8988T (cell line): ENCODE measurements around the gene ATP13A1.

ENCODE experiments used
- DNase-seq: peaks from one replicate; pipeline ENCODE4 v3.0.0; 2011

The ATP13A1 gene

GRCh38 chr19:19662344-19662743, 1.1 kb downstream of the ATP13A1 start:
- DNase-seq: no peak

GRCh38 chr19:19661675-19662251, 1.7 kb downstream of the ATP13A1 start:
- no peak for DNase-seq

- no peak for DNase-seq
These were observed 2.3 kb downstream of the ATP13A1 start for GRCh38 chr19:19661141-19661674.

DNA sequence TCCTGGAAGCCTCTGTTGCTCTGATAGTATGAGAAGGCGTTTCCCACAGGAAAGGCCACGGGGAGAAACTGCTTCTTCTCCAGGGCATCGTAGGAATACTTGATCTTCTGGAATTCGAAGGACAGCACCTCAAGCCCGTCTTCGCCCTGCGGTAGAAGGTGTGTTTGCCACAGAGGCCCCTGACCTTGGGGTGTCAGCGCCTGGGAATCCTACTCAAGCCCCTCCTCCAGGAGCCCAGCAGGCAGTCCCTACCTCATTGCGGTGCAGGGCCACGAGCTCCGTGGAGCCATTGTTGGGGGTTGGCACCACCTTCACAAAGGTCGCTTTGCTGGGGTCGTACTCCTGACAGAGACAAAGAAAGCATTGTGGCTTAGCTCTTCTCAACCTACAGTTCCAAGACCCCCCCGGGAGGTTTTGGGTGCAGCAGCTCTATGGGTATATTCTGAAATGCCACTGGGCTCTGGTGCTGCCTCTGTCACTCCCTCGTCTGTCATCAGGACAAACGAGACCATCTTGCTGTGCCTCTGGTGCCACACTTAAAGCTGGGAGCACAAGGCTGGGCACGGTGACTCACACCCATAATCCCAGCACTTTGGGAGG, 3.7 kb downstream of the ATP13A1 start:
- peak; percentile 4 for DNase-seq

DNA sequence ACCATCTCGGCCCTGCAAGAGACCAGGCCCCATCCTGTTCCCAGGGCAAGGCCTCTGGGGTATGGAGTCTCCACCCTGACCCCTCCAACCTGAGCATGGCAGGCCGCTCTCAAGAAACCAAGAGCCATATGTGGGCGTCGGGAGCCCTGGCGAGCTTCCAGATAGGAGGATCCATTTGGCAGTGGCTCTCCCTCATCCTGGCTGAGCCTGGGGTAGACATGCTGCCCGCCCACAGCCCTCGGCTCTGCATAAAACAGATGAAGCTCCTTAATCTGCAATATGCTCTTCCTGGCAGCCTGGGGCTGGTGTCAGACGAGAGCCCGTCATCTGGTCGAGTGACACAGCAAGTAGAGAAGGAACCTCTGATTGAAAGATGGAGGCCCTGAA, 6.1 kb downstream of the ATP13A1 start:
- DNase-seq: peak; percentile 7

DNA sequence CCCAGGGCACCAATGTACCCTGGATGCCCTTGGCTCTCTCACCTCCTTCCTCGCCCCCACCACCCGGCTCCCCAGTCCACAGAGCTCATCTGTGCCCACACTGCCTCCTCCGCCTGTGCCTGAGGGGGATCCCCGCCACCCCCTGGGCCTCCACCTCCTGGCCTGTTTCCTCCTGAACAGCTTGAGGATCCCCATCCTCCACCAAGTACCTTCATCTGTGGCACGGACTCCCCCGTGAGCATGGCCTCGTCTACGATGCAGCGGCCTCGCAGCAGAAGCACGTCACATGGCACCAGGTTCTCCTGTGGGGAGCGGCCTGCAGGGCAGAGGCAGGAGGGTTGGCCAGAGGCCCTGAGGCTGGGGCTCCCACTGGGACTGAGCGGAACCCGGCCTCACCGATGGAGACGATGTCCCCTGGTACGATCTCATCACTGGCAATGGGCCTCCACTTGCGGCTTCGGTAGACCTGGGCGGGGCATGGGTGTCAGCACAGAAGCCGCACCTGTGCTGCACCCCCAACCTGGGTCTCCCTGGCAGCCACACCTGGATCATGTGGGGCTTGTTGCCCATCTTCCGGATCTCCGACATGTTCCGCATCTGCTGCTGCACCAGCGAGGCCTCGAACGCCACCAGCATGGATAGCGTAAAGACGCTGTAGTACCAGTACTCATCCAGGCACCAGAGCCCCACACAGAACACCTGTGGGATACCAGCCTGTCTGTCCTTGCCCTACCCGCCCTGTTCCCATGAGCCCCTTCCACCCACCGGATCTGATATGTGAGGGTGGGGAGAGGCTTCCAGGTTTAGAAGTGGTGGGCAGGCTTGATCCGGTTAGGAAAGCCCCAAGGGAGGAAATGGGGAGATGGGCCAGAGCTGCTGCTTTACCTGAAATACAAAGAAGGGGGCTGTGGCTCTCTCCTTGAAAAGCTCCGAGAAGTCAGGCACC, 6.8 kb downstream of the ATP13A1 start:
- peak; percentile 8 for DNase-seq

GRCh38 chr19:19655641-19656343, 7.7 kb downstream of the ATP13A1 start:
- peak; percentile 8 for DNase-seq

- peak; percentile 18 for DNase-seq
These were observed 8.4 kb downstream of the ATP13A1 start for GRCh38 chr19:19655051-19655594.

GRCh38 chr19:19654441-19654840, 9.0 kb downstream of the ATP13A1 start:
- no peak for DNase-seq

GRCh38 chr19:19653597-19654147, 9.8 kb downstream of the ATP13A1 start:
- DNase-seq: no peak

DNA sequence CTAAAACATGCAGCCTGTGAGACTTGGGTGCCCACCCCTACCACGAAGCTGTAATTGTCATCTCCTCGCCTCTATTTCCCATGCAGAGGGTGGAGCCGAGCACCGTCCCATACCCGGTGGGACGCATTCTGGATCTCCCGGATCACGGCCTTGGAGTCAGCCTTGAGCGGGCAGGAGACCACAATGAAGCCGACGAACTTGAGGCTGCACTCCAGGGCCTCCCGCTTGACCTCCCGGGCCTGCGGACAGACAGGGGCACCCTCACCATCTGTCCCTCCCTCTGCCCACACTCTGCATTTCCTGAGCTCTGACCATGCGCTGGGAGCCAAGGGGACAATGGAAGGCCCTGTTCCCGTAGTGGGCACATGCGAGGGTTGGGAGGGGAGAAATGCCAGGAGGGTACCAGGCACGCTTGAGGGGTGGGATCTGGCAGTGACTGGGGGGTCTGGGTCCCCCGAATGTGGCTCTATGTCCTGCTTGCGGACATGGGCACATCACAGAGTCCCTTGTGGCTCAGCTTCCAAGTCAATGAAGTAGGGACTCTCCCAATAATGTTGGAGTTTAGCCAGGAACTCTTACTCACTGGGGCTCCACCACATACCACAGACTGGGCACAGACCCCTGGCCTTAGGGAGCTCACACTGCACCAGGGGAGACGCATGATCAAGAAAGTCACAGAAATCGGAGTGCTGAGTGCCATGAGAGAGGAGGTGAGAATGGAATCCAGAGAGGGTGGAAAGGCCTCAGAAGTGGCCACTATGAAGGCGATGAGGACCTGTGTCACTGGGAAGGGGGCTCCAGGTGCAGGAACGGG, 10.8 kb downstream of the ATP13A1 start:
- peak; percentile 24 for DNase-seq

DNA sequence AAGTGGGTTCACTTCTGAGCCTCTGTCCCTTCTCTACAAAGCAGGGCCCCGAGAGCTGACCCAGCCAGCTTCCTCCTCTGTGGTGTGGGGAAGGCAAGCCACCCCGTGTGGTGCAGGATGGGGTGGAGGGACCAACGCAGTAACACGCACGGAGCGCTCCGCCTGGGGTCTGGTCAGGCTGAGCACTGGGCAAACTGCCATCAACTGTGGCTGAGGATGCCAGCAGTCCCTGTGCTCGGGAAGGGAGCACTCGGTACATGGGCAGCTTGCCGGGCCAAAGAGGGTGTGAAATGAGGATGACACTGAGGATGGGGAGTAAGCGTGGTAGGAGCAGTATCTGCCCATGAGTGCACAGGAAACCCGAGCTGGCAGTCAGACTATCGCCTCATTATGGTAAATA, 12.4 kb downstream of the ATP13A1 start:
- DNase-seq: peak; percentile 15

- DNase-seq: peak; percentile 17
These were observed 13.1 kb downstream of the ATP13A1 start for GRCh38 chr19:19650331-19650730.

GRCh38 chr19:19649580-19649995, 13.9 kb downstream of the ATP13A1 start:
- peak; percentile 18 for DNase-seq

DNA sequence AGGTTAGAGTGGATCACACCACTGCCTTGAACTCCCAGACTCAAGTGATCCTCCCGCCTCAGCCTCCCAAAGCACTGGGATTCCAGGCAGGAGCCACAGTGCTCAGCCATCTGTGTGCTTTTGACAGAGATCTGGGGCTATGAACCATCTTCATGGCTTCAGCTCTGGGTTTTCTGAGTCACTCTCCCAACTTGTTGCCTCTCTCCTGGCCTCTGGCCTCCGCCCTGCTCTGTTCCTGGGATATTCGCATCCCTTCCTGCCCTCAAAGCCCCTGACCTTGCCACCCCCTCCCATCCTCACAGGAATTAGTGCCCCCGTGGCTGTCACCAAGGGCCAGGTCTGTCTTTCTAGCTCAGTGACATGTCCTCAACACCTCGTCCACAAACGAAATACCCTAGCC, 14.3 kb downstream of the ATP13A1 start:
- no peak for DNase-seq

- no peak for DNase-seq
These were observed 16.2 kb downstream of the ATP13A1 start for GRCh38 chr19:19647037-19647835.

- DNase-seq: no peak
These were observed 18.1 kb downstream of the ATP13A1 start for GRCh38 chr19:19645233-19645870.

GRCh38 chr19:19644054-19644388, 19.5 kb downstream of the ATP13A1 start:
- no peak for DNase-seq

GRCh38 chr19:19643158-19644053, 20.1 kb downstream of the ATP13A1 start, which contains the start of gene GMIP:
GMIP (minus strand) TSS chr19:19643657; CDS start chr19:19643529, 128 bp downstream.
- DNase-seq: peak; percentile 94
